GM23338 (cell line): Measurements from ENCODE around the gene CCDC197. TPM values are rescaled to one million over a fixed set of nuclear protein-coding genes. Genes with fewer than 3 reads are reported as not detected.

Experiments
- ATAC-seq: fragments of 200-7000 bp; cut with Tn5 transposase; 3 replicates; pipeline ENCODE4 v1.9.1; 2020
- DNase-seq: peaks from one replicate; pipeline ENCODE4 v3.0.0-alpha.2; 2015; ENCODE audit warnings: low spot score
- H2AFZ ChIP-seq: fragments of 200-600 bp; sonication (generic); 2 replicates; pipeline ENCODE4 v1.8.0; 2016; ENCODE audit warnings: antibody characterized with exemption, mild to moderate bottlenecking, moderate library complexity
- H3F3A ChIP-seq: fragments of 200-600 bp; sonication (generic); replicated peaks from 2 replicates; pipeline ENCODE4 v1.8.0; 2017; ENCODE audit warnings: antibody characterized with exemption, mixed run types, low read depth
- H3K27ac ChIP-seq: fragments of 200-600 bp; sonication (generic); 2 replicates; pipeline ENCODE4 v1.6.1; 2016; ENCODE audit warnings: low read depth
- H3K27me3 ChIP-seq: fragments of 200-600 bp; sonication (generic); 2 replicates; pipeline ENCODE4 v1.8.0; 2016; ENCODE audit warnings: mild to moderate bottlenecking, mixed run types, moderate library complexity; ENCODE audit not compliant: insufficient read depth
- H3K36me3 ChIP-seq: fragments of 200-600 bp; sonication (generic); 2 replicates; pipeline ENCODE4 v1.8.0; 2016; ENCODE audit warnings: mild to moderate bottlenecking; ENCODE audit not compliant: insufficient read depth
- H3K4me1 ChIP-seq: fragments of 200-600 bp; sonication (generic); 2 replicates; pipeline ENCODE4 v1.8.0; 2016; ENCODE audit warnings: mild to moderate bottlenecking, moderate library complexity; ENCODE audit not compliant: insufficient read depth
- H3K4me2 ChIP-seq: fragments of 200-600 bp; sonication (generic); 2 replicates; pipeline ENCODE4 v1.7.1; 2017; ENCODE audit warnings: mixed run types
- H3K4me3 ChIP-seq: fragments of 200-600 bp; sonication (generic); 2 replicates; pipeline ENCODE4 v1.6.1; 2016; ENCODE audit warnings: mixed run types
- H3K79me2 ChIP-seq: fragments of 200-600 bp; sonication (generic); replicated peaks from 2 replicates; pipeline ENCODE4 v1.8.0; 2017; ENCODE audit warnings: mild to moderate bottlenecking; ENCODE audit not compliant: insufficient read depth
- H3K9me2 ChIP-seq: fragments of 200-600 bp; sonication (generic); 2 replicates; pipeline ENCODE4 v1.8.0; 2017; ENCODE audit not compliant: insufficient read depth
- H4K20me1 ChIP-seq: fragments of 200-600 bp; sonication (generic); replicated peaks from 2 replicates; pipeline ENCODE4 v1.8.0; 2017; ENCODE audit warnings: mild to moderate bottlenecking; ENCODE audit not compliant: insufficient read depth
- H3K27ac Mint-ChIP-seq: 2 replicates; pipeline ENCODE4 v1.8.0; 2020; ENCODE audit warnings: inconsistent platforms, mild to moderate bottlenecking, moderate library complexity, mixed read lengths
- H3K27me3 Mint-ChIP-seq: 3 replicates; pipeline ENCODE4 v1.8.0; 2022; ENCODE audit warnings: low read depth, mild to moderate bottlenecking, moderate library complexity, mixed read lengths, inconsistent platforms; ENCODE audit not compliant: insufficient read depth, poor library complexity
- H3K36me3 Mint-ChIP-seq: 3 replicates; pipeline ENCODE4 v1.8.0; 2021; ENCODE audit warnings: low read depth, mild to moderate bottlenecking, inconsistent platforms, moderate library complexity, mixed read lengths
- H3K4me1 Mint-ChIP-seq: 3 replicates; pipeline ENCODE4 v1.8.0; 2020; ENCODE audit warnings: mild to moderate bottlenecking, inconsistent platforms, mixed read lengths
- H3K4me3 Mint-ChIP-seq: 3 replicates; pipeline ENCODE4 v1.8.0; 2021; ENCODE audit warnings: moderate library complexity, mild to moderate bottlenecking, inconsistent platforms, mixed read lengths
- H3K9me3 Mint-ChIP-seq: 3 replicates; pipeline ENCODE4 v1.8.0; 2020; ENCODE audit warnings: moderate library complexity, mild to moderate bottlenecking, inconsistent platforms, mixed read lengths
- CREB1 ChIP-seq: fragments of 250-450 bp; sonication (Bioruptor Pico); IDR thresholded peaks from 2 replicates; pipeline ENCODE4 v1.5.0; 2020; ENCODE audit warnings: low read depth, mild to moderate bottlenecking, moderate library complexity
- CTCF ChIP-seq, 2 experiments: fragments of 200-600 bp in 1 of 2; sonication (generic) in 1 of 2; conservative IDR thresholded peaks; 2 replicates each; pipeline versions ENCODE4 v1.5.1 to v1.6.1; 2016 to 2017; ENCODE audit warnings: antibody characterized with exemption in 2 of 2, low read depth in 2 of 2, mild to moderate bottlenecking in 2 of 2, moderate library complexity in 1 of 2
- ETS1 ChIP-seq: IDR thresholded peaks from 2 replicates; pipeline ENCODE4 v1.6.1; 2016; ENCODE audit warnings: antibody characterized with exemption
- EZH2 ChIP-seq: fragments of 200-600 bp; sonication (generic); IDR thresholded peaks from one replicate; pipeline ENCODE4 v1.8.0; 2017; ENCODE audit warnings: antibody characterized with exemption, mild to moderate bottlenecking, low read depth; ENCODE audit not compliant: unreplicated experiment
- EZH2phosphoT487 ChIP-seq: fragments of 200-600 bp; sonication (generic); IDR thresholded peaks from one replicate; pipeline ENCODE4 v1.8.1; 2018; ENCODE audit warnings: antibody characterized with exemption; ENCODE audit not compliant: unreplicated experiment
- JUNB ChIP-seq: IDR thresholded peaks from one replicate; pipeline ENCODE4 v1.6.1; 2016; ENCODE audit warnings: antibody characterized with exemption; ENCODE audit not compliant: unreplicated experiment
- NANOG ChIP-seq: IDR thresholded peaks from 2 replicates; pipeline ENCODE4 v1.6.1; 2016; ENCODE audit warnings: antibody characterized with exemption, borderline replicate concordance
- POLR2AphosphoS5 ChIP-seq: IDR thresholded peaks from 2 replicates; pipeline ENCODE4 v1.6.1; 2016; ENCODE audit warnings: antibody characterized with exemption, low read depth
- REST ChIP-seq: IDR thresholded peaks from one replicate; pipeline ENCODE4 v1.6.1; 2018; ENCODE audit warnings: antibody characterized with exemption; ENCODE audit not compliant: unreplicated experiment
- STAT1 ChIP-seq: IDR thresholded peaks from one replicate; pipeline ENCODE4 v1.6.1; 2016; ENCODE audit warnings: antibody characterized with exemption; ENCODE audit not compliant: unreplicated experiment
- ZNF114 ChIP-seq: fragments of 250-450 bp; sonication (Bioruptor Pico); IDR thresholded peaks from 2 replicates; pipeline ENCODE4 v1.5.0; 2020; ENCODE audit warnings: mild to moderate bottlenecking, moderate library complexity
- ZNF331 ChIP-seq: fragments of 250-450 bp; sonication (Bioruptor Pico); IDR thresholded peaks from 2 replicates; pipeline ENCODE4 v1.5.0; 2020; ENCODE audit warnings: low read depth, mild to moderate bottlenecking, moderate library complexity
- ZNF462 ChIP-seq: fragments of 250-450 bp; sonication (Bioruptor Pico); IDR thresholded peaks from 2 replicates; pipeline ENCODE4 v1.5.0; 2020; ENCODE audit warnings: mild to moderate bottlenecking, moderate library complexity
- polyA plus RNA-seq: library from polyadenylated mRNA; unstranded; fragments of >200 nt; fragmentation: Nextera tagmentation; extraction: Ambion mirVana; gene quantifications from 2 replicates; pipeline ENCODE4 v1.2.1, GENCODE V29; 2016
- total RNA-seq: library from RNA; depleted of rRNA; stranded (reverse); fragments of >200 nt; shearing (Covaris generic); gene quantifications from 2 replicates; pipeline ENCODE4 v1.2.3, GENCODE V29; 2014

The CCDC197 gene
- total and polyA plus RNA-seq, 2 experiments from 2014 or later, result not detected

GRCh38 chr14:94019329-94019728 is 22.2 kb downstream of the CCDC197 start:
- Mint-ChIP-seq H3K27ac (no peak overlapping the region), H3K9me3 (no peaks in the 10 kb centered on the region; the same call in 2 of the 3 replicates), H3K4me1 (peaks cover 23% of the 10 kb centered on the region), H3K36me3 (no peaks in the 10 kb centered on the region), H3K27me3 (peaks cover 4% of the 10 kb centered on the region), H3K4me3 (no peak overlapping the region)
- TF ChIP-seq JUNB, result no peak
- TF ChIP-seq POLR2AphosphoS5, result no peak
- no peak for TF ChIP-seq STAT1
- TF ChIP-seq ZNF114 (CRISPR knock-in tag), result no peak
- TF ChIP-seq CREB1 (CRISPR knock-in tag), result no peak
- TF ChIP-seq REST, result no peak
- TF ChIP-seq ZNF462 (CRISPR knock-in tag), result no peak
- TF ChIP-seq EZH2, result no peak
- TF ChIP-seq CTCF (conservative IDR thresholded peaks at IDR 0.05; ENCODE audit: low read depth in 2 of 2), result no peak
- no peak for TF ChIP-seq ETS1
- TF ChIP-seq EZH2phosphoT487, result no peak
- no peak for TF ChIP-seq ZNF331 (CRISPR knock-in tag)
- TF ChIP-seq NANOG, result no peak
- no peaks in the 10 kb centered on the region for H3K36me3 ChIP-seq
- H4K20me1 ChIP-seq, result no peaks in the 10 kb centered on the region
- ATAC-seq (no peak), DNase-seq (no peak)
- no peak overlapping the region for H3K4me2 ChIP-seq
- no peaks in the 10 kb centered on the region for H3K27me3 ChIP-seq
- no peak overlapping the region for H3K4me3 ChIP-seq
- no peak overlapping the region for H2AFZ ChIP-seq
- no peak overlapping the region for H3K27ac ChIP-seq
- no peaks in the 10 kb centered on the region for H3K79me2 ChIP-seq
- H3K4me1 ChIP-seq, result no peaks in the 10 kb centered on the region
- no peaks in the 10 kb centered on the region for H3K9me2 ChIP-seq
- H3F3A ChIP-seq, result no peaks in the 10 kb centered on the region
